Left ventricle myocardium inferior (tissue), 1 donor: Measurements from ENCODE around the gene BCL2L1. TPM values are rescaled to one million over a fixed set of nuclear protein-coding genes. Genes with fewer than 3 reads are reported as not detected.

ENCODE experiments used
- DNase-seq: peaks from one replicate; pipeline ENCODE4 v3.0.0-alpha.2; 2020
- H3K27ac ChIP-seq: fragments of 200-600 bp; replicated peaks from 2 replicates; pipeline ENCODE4 v1.8.0; 2021
- H3K27me3 ChIP-seq: fragments of 200-600 bp; 2 replicates; pipeline ENCODE4 v1.8.0; 2021; ENCODE audit warnings: low read depth
- H3K36me3 ChIP-seq: fragments of 200-600 bp; 2 replicates; pipeline ENCODE4 v1.8.0; 2021
- H3K4me1 ChIP-seq: fragments of 200-600 bp; 2 replicates; pipeline ENCODE4 v1.8.0; 2021
- H3K4me3 ChIP-seq: fragments of 200-600 bp; 2 replicates; pipeline ENCODE4 v1.8.0; 2021; ENCODE audit warnings: mild to moderate bottlenecking, moderate library complexity
- H3K9me3 ChIP-seq: fragments of 200-600 bp; replicated peaks from 2 replicates; pipeline ENCODE4 v1.8.0; 2021
- CTCF ChIP-seq: fragments of 200-600 bp; IDR thresholded peaks from 2 replicates; pipeline ENCODE4 v1.8.0; 2021; ENCODE audit warnings: antibody characterized with exemption, mild to moderate bottlenecking, borderline replicate concordance
- intact Hi-C: fragments of 100-400 bp; cut with micrococcal nuclease; formaldehyde crosslinking; loops from one replicate; pipeline ENCODE4 v1.11.0; 2022
- total RNA-seq: library from RNA; stranded (reverse); fragmentation: NEBNext Ultra II Directional; extraction: Animal tissue kit (Norgen Biotek cat#: 25700); gene quantifications from one replicate; pipeline ENCODE4 v1.2.1, GENCODE V29; 2021
- donor health status: DM: no; HTN: yes; CAD: no; lungs with severe emphysema.

The BCL2L1 gene
- total RNA-seq, 1 donor from 2014 or later: 53.2 TPM

DNA sequence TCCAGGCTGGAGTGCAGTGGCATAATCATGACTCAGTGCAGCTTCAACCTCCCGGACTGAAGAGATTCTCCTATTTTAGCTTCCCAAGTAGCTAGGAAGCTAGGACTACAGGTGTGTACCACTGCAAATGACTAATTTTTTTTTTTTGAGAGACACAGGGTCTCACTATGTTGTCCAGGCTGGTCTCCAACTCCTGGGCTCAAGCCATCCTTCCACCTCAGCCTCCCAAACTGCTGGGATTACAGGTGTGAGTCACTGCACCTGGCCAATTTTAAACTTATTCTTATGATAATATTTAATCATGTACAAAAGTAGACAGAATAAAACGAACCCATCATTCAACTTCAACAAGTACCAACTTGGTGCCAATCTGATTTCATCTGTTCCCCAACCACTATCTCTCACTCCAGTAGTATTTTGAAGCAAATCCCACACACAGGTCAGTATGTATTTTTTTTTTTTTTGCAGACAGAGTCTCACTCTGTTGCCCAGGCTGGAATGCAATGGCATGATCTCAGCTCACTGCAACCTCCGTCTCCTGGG, 32.5 kb downstream of the BCL2L1 start:
- TF ChIP-seq CTCF: no peak
- Histone ChIP-seq H3K27ac (peak overlapping the region; percentile 10), H3K9me3 (no peaks in the 10 kb centered on the region), H3K4me1 (peaks cover 92% of the 10 kb centered on the region), H3K36me3 (peaks cover 29% of the 10 kb centered on the region), H3K4me3 (no peak overlapping the region), H3K27me3 (no peaks in the 10 kb centered on the region)
- no peak for DNase-seq
- intact Hi-C loops: no loop called here

DNA sequence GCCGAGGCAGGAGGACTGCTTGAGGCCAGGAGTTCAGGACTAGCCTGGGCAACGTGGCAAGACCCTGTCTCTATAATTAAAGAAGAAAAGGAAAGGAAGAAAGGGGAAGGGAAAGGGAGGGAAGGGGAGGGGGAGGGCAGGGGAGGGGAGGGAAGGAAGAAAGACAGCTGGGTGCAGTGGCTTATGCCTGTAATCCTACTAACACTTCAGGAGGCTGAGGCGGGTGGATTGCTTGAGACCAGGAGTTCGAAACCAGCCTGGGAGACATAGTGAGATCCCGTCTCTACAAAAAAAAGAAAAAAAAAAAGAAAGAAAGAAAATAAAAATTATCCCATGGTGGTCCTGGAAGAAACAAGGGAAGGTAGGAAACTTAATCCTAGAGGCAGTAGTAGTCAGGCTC, 33.5 kb downstream of the BCL2L1 start:
- Histone ChIP-seq H3K9me3 (no peaks in the 10 kb centered on the region), H3K27me3 (no peaks in the 10 kb centered on the region), H3K36me3 (peaks cover 31% of the 10 kb centered on the region), H3K27ac (peak overlapping the region; percentile 10), H3K4me3 (no peak overlapping the region), H3K4me1 (peaks cover 92% of the 10 kb centered on the region)
- DNase-seq: no peak
- intact Hi-C loops: no loop called here
- no peak for TF ChIP-seq CTCF

- peaks cover 92% of the 10 kb centered on the region for H3K4me1 ChIP-seq
- no peak for TF ChIP-seq CTCF
- H3K27ac ChIP-seq: no peak overlapping the region
- no peaks in the 10 kb centered on the region for H3K27me3 ChIP-seq
- peaks cover 33% of the 10 kb centered on the region for H3K36me3 ChIP-seq
- no peak overlapping the region for H3K4me3 ChIP-seq
- intact Hi-C loops: no loop called here
- no peaks in the 10 kb centered on the region for H3K9me3 ChIP-seq
- DNase-seq: no peak
These were observed 34.9 kb downstream of the BCL2L1 start for GRCh38 chr20:31687777-31688176.

DNA sequence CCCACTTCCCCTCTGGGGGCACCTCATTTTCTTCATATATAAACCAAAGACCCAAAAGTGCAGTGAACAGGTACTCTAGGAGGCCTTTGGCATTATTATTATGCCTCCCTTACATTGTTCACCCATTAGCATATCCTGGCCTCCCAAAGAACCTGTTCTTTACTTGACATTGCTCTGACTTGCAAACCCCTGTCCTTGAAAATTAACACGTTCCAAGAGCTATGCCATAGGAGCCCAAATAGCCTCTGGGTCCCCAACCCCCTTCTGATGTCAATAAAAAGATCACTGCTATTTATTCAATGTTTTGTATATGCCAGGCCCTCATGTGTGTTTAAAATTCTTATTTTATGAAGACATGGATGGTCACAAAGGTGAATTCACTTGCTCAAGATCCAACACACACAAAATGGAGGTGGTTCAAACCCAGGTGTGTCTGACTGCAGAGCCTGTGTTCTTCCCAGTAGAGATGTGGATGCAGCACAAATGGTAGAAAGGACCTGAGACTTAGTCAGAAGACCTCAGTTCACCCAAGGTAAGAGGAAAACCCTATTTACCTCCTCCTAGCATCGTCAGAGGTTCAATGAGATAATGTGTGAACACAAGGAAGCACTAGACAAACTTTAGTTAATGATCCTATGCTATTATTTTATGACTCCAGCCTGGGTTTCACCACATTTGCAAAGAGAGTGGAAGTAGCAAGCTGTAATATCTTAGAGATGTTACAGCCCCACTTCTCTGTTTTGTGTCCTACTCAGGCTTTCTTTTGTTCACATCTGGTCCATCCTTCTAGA, 36.6 kb downstream of the BCL2L1 start:
- TF ChIP-seq CTCF: no peak
- peaks cover 92% of the 10 kb centered on the region for H3K4me1 ChIP-seq
- intact Hi-C loops: no loop called here
- peak overlapping the region; percentile 61 for H3K27ac ChIP-seq
- DNase-seq: no peak
- no peaks in the 10 kb centered on the region for H3K27me3 ChIP-seq
- H3K36me3 ChIP-seq: peaks cover 31% of the 10 kb centered on the region
- H3K4me3 ChIP-seq: no peak overlapping the region
- no peaks in the 10 kb centered on the region for H3K9me3 ChIP-seq

DNA sequence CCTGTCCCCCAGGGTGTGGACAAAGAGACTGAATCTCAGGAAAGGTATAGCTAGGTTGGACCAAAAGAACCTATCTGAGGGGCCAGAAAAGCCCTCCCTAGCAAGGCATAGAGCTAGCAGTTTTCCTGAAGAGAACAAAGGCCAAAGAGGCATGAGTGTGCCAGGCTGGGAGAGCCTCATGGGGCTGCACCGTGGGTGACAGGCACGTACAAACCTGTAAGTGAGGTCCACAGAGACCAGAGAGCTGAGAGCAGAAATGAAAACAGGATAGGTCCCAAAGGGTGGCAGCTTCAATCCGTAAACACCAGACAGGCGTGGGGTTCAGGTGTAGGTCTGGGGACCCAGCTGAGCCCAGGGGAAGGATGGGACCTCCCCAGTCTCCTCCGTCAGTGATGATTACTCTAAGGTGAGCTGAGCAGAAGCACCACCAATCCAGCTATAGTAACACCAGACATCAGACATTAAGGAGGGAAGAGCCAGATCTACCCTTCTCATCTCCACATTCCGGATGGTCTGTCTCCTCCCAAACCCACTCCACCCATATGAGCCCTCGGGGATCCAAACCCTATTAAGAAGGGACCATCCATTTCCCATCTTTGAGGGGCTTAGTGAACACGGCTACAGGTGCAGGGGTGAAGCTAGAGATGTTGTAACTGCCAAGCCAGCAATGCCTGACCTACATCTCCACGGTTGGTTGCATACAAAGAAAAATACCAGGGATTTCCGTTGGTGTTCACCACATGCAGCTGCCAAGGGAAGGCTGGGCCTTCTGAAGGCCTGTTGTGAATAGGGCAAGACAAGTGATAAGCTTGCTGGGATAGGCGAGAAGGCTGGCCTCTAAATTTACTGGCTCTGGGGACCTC, 38.3 kb downstream of the BCL2L1 start:
- Histone ChIP-seq H3K27me3 (no peaks in the 10 kb centered on the region), H3K27ac (peak overlapping the region; percentile 61), H3K4me3 (no peak overlapping the region), H3K4me1 (peaks cover 92% of the 10 kb centered on the region), H3K9me3 (no peaks in the 10 kb centered on the region), H3K36me3 (peaks cover 37% of the 10 kb centered on the region)
- intact Hi-C loops: no loop called here
- no peak for TF ChIP-seq CTCF
- DNase-seq: no peak
